Sigmoid colon (tissue), 7 donors: ENCODE results near the gene EGFLAM. TPM values are rescaled to one million over a fixed set of nuclear protein-coding genes. Genes with fewer than 3 reads are reported as not detected.

Experiments
- DNase-seq: peaks from one replicate; pipeline ENCODE4 v3.0.0-alpha.2; 2019
- H3K27ac ChIP-seq, 4 donors: fragments of 200-600 bp; sonication (generic); one replicate each; pipeline ENCODE4 v1.5.1; 2016 to 2019; ENCODE audit warnings: mild to moderate bottlenecking in 1 of 4
- H3K27me3 ChIP-seq, 3 donors: fragments of 200-600 bp; sonication (generic); one replicate each; pipeline ENCODE4 v1.5.1; 2019; ENCODE audit warnings: mild to moderate bottlenecking in 1 of 3
- H3K36me3 ChIP-seq, 4 donors: fragments of 200-600 bp; sonication (generic); one replicate each; pipeline ENCODE4 v1.5.1; 2016 to 2019
- H3K4me1 ChIP-seq, 4 donors: fragments of 200-600 bp; sonication (generic); one replicate each; pipeline ENCODE4 v1.5.1; 2017 to 2019
- H3K4me3 ChIP-seq, 4 donors: fragments of 200-600 bp; sonication (generic); one replicate each; pipeline ENCODE4 v1.5.1; 2017 to 2019; ENCODE audit warnings: mild to moderate bottlenecking in 2 of 4, moderate library complexity in 1 of 4
- H3K9me3 ChIP-seq, 4 donors: fragments of 200-600 bp in 3 of 4; sonication (generic) in 3 of 4; one replicate each; pipeline versions ENCODE4 v1.5.1 to v1.6.1; 2013 to 2019
- EP300 ChIP-seq, 4 donors: sonication (generic); formaldehyde crosslinking; IDR thresholded peaks; one replicate each; pipeline ENCODE4 v1.6.1; 2017; ENCODE audit warnings: antibody characterized with exemption in 4 of 4
- POLR2A ChIP-seq, 2 donors: fragments of 450-650 bp; IDR thresholded peaks; one replicate each; pipeline ENCODE4 v1.6.1; 2016; ENCODE audit warnings: antibody characterized with exemption in 2 of 2, mild to moderate bottlenecking in 2 of 2, moderate library complexity in 2 of 2
- POLR2AphosphoS5 ChIP-seq, 4 donors: sonication (generic); formaldehyde crosslinking; IDR thresholded peaks; one replicate each; pipeline ENCODE4 v1.6.1; 2017; ENCODE audit warnings: antibody characterized with exemption in 4 of 4
- WGBS, 2 donors: extraction: QIAGEN DNeasy Blood & Tissue Kit; methylation state at CpG; one replicate each; pipeline ENCODE4 v1.1.7; 2013; 5-methylcytosine and 5-hydroxymethylcytosine counted together
- intact Hi-C: fragments of 100-400 bp; cut with DNase I; formaldehyde crosslinking; loops from one replicate; pipeline ENCODE4 v1.15.1; 2023
- polyA plus RNA-seq, 3 donors: library from polyadenylated mRNA; stranded (reverse); fragments of 200-250 nt; gene quantifications; one replicate each; pipeline ENCODE4 v1.2.3, GENCODE V29; 2013
- total RNA-seq, 4 donors: library from RNA; depleted of rRNA; stranded (reverse); fragments of >200 nt; gene quantifications; one replicate each; pipeline ENCODE4 v1.1.0, GENCODE V29; 2016
- TF ChIP-seq, protein P1 (sequence below), 4 experiments: fragments of 450-650 bp in 3 of 4; fragments of 200-600 bp in 1 of 4; IDR thresholded peaks; one replicate each; pipeline ENCODE4 v1.5.1; 2016 to 2019; ENCODE audit warnings: antibody characterized with exemption in 4 of 4, mild to moderate bottlenecking in 3 of 4, moderate library complexity in 2 of 4
- donor health status: healthy with polysubstance abuse.
- donor health status: Bipolar disorder and iron deficiency.
- donor health status: healthy.

The EGFLAM gene
- total and polyA plus RNA-seq, 7 donors: 0.46 to 5.7 (median 2.5) TPM

DNA sequence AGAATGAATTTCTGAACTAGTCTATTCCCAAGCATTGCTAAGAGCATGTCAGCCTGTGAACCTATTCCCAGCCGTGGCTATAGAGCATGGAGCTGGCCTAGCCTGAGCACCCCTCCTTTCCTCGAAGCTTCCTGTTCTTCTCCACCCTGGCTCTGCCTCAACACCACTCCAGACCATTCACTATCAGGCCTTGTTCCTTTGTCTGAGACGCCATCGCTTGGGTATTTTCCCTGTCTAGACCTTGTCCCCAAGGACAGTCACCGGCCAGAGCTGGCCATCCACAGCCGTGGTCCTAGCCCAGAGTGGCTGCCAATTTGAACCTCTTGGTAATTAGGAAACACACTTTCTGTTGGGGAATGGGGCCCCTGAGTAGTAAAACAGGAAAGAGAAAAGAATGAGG lies 192.3 kb downstream of the EGFLAM start:
- Histone ChIP-seq H3K4me3 (no peak overlapping the region), H3K4me1 (peaks cover 0 to 3% (median 0%) of the 10 kb centered on the region in 4 donors), H3K36me3 (no peaks in the 10 kb centered on the region), H3K27ac (no peak overlapping the region), H3K27me3 (no peaks in the 10 kb centered on the region), H3K9me3 (no peaks in the 10 kb centered on the region)
- TF ChIP-seq EP300 (IDR thresholded peaks at IDR 0.05) (no peak), POLR2AphosphoS5 (IDR thresholded peaks at IDR 0.05) (no peak), POLR2A (IDR thresholded peaks at IDR 0.05) (no peak)
- TF ChIP-seq, protein P1, sequence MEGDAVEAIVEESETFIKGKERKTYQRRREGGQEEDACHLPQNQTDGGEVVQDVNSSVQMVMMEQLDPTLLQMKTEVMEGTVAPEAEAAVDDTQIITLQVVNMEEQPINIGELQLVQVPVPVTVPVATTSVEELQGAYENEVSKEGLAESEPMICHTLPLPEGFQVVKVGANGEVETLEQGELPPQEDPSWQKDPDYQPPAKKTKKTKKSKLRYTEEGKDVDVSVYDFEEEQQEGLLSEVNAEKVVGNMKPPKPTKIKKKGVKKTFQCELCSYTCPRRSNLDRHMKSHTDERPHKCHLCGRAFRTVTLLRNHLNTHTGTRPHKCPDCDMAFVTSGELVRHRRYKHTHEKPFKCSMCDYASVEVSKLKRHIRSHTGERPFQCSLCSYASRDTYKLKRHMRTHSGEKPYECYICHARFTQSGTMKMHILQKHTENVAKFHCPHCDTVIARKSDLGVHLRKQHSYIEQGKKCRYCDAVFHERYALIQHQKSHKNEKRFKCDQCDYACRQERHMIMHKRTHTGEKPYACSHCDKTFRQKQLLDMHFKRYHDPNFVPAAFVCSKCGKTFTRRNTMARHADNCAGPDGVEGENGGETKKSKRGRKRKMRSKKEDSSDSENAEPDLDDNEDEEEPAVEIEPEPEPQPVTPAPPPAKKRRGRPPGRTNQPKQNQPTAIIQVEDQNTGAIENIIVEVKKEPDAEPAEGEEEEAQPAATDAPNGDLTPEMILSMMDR (IDR thresholded peaks at IDR 0.05): no peak
- DNase-seq: no peak
- 82 to 87% methylated on average over 6 of the region's 6 CpGs for WGBS, 2 donors
- intact Hi-C loops: no loop called here

DNA sequence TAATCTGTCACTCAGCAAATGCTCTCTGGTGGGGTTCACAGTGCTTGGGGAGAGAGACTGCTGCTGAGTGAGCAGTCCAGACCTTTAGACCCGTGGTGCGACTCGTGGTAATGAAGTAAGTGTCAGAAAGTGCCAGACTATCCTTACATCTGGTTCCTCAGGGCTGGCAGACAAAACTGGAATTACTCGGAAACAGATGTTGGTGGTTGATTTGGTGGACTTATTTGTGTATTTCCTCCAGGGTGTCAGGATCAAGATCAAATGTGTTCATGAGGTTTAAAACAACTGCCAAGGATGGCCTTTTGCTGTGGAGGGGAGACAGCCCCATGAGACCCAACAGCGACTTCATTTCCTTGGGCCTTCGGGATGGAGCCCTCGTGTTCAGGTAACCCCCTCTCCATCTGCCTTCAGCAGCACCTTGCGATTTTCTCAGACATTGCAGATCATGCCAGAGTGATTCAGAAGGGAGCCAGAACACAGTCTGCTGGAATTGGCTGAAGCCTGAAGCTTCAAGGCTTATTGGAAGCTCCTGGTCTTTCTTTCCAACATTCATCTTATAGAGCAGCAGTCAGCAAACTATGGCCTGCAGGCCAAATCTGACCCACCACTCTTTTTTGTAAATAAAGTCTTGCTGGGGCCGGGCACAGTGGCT lies 192.8 kb downstream of the EGFLAM start:
- no peak overlapping the region for H3K27ac ChIP-seq
- no peak overlapping the region for H3K4me3 ChIP-seq
- H3K27me3 ChIP-seq: no peaks in the 10 kb centered on the region
- intact Hi-C loops: no loop called here
- 78 to 81% methylated on average over 9 of the region's 9 CpGs for WGBS, 2 donors
- peaks cover 0 to 3% (median 0%) of the 10 kb centered on the region in 4 donors for H3K4me1 ChIP-seq
- no peak for DNase-seq
- no peaks in the 10 kb centered on the region for H3K36me3 ChIP-seq
- TF ChIP-seq EP300 (IDR thresholded peaks at IDR 0.05) (no peak), POLR2AphosphoS5 (IDR thresholded peaks at IDR 0.05) (no peak), POLR2A (IDR thresholded peaks at IDR 0.05) (no peak)
- TF ChIP-seq, protein P1 (IDR thresholded peaks at IDR 0.05): no peak
- H3K9me3 ChIP-seq: no peaks in the 10 kb centered on the region

DNA sequence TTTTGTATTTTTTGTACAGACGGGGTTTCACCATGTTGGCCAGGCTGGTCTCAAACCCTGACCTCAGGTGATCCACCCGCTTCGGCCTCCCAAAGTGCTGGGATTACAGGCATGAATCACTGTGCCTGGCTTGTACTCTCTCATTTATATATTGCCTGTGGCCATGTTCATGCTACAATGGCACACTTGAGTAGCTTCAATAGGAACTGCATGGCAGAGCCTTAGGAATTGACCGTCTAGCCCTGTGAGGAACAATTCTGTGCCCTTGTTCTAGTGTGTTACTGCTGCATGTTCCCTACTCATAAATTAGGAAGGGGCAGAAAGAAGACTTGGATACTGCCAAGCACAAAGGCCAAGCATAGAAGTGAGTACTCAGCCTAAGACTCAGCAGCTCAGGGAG lies 193.8 kb downstream of the EGFLAM start:
- TF ChIP-seq, protein P1 (IDR thresholded peaks at IDR 0.05): no peak
- TF ChIP-seq POLR2AphosphoS5 (IDR thresholded peaks at IDR 0.05) (no peak), EP300 (IDR thresholded peaks at IDR 0.05) (no peak), POLR2A (IDR thresholded peaks at IDR 0.05) (no peak)
- Histone ChIP-seq H3K27me3 (no peaks in the 10 kb centered on the region), H3K36me3 (no peaks in the 10 kb centered on the region), H3K4me1 (peaks cover 0 to 3% (median 0%) of the 10 kb centered on the region in 4 donors), H3K4me3 (no peak overlapping the region), H3K9me3 (no peaks in the 10 kb centered on the region), H3K27ac (no peak overlapping the region)
- 92 to 94% methylated on average over 4 of the region's 4 CpGs for WGBS, 2 donors
- no peak for DNase-seq
- intact Hi-C loops: no loop called here

DNA sequence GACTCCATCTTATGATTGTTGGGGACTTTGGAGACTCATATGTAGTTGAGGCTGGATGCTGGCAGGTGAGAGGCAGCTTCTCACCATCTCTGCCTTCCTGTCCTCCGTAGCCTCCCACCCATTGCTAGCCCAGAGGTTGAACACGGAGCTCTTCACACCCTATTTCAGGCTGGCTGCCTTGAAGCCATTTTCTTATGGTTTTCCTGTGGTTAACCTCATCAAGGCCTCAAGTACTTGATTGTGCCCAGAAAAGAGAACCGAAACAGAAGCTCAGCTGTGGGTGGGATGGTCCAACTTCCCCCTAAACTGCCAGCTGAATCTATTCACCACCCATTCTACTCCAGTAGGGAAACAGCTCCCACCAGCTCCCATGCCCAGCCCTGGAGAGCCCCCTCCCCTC lies 195.1 kb downstream of the EGFLAM start:
- intact Hi-C loops: no loop called here
- Histone ChIP-seq H3K4me1 (no peaks in the 10 kb centered on the region), H3K27me3 (no peaks in the 10 kb centered on the region), H3K9me3 (no peaks in the 10 kb centered on the region), H3K27ac (no peak overlapping the region), H3K4me3 (no peak overlapping the region), H3K36me3 (no peaks in the 10 kb centered on the region)
- WGBS, 2 donors: 37 to 72% methylated on average over 3 of the region's 3 CpGs
- DNase-seq: no peak
- no peak for TF ChIP-seq POLR2A (IDR thresholded peaks at IDR 0.05)

DNA sequence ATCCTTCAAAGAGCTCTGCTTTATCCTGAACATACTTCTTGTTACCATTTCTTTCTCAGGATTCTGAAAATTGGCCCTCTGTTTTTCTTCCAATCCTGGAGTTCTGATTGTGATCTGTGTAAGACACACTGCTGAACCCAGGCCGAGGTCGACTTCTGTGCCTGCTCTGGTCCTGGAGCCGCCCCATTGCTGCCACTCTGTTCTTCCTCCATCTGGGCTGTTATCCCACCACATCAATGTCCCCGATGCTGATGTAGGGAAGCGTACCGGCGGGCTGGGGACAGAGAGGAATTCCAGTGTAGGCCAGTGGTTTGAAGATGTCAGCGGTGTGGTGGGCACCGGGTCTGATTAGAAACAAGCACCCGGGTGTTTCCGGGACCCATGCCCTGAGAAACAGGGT lies 195.6 kb downstream of the EGFLAM start:
- no peaks in the 10 kb centered on the region for H3K4me1 ChIP-seq
- H3K36me3 ChIP-seq: no peaks in the 10 kb centered on the region
- 84 to 87% methylated on average over 11 of the region's 11 CpGs for WGBS, 2 donors
- no peak overlapping the region for H3K27ac ChIP-seq
- DNase-seq: no peak
- H3K4me3 ChIP-seq: no peak overlapping the region
- intact Hi-C loops: no loop called here
- TF ChIP-seq EP300 (IDR thresholded peaks at IDR 0.05) (no peak), POLR2A (IDR thresholded peaks at IDR 0.05) (no peak), POLR2AphosphoS5 (IDR thresholded peaks at IDR 0.05) (no peak)
- TF ChIP-seq, protein P1 (IDR thresholded peaks at IDR 0.05): no peak
- H3K9me3 ChIP-seq: no peaks in the 10 kb centered on the region
- H3K27me3 ChIP-seq: no peaks in the 10 kb centered on the region
